ENCODE measurements around the gene MGAM2.

DNA sequence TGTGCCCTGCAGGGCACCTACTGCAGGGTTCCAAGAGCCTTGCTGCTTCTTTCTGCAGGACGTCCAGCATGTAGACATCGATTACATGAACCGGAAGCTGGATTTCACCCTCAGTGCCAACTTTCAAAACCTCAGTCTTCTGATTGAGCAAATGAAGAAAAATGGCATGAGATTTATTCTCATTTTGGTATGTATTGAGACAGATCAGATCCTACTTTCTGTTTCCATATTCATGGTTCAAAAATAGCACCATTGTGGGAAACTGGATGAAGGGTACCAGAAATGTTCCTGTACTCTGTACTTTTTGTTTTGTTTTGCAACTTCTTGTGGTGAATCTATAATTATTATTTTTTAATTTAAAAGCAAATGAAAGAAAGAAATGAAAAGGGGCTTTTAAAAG is 64.1 kb downstream of the MGAM2 start:
- TF ChIP-seq EZH2 (IDR thresholded peaks at IDR 0.05; ENCODE audit: low read depth, unreplicated experiment) = no peak
- TF ChIP-seq, protein P1, sequence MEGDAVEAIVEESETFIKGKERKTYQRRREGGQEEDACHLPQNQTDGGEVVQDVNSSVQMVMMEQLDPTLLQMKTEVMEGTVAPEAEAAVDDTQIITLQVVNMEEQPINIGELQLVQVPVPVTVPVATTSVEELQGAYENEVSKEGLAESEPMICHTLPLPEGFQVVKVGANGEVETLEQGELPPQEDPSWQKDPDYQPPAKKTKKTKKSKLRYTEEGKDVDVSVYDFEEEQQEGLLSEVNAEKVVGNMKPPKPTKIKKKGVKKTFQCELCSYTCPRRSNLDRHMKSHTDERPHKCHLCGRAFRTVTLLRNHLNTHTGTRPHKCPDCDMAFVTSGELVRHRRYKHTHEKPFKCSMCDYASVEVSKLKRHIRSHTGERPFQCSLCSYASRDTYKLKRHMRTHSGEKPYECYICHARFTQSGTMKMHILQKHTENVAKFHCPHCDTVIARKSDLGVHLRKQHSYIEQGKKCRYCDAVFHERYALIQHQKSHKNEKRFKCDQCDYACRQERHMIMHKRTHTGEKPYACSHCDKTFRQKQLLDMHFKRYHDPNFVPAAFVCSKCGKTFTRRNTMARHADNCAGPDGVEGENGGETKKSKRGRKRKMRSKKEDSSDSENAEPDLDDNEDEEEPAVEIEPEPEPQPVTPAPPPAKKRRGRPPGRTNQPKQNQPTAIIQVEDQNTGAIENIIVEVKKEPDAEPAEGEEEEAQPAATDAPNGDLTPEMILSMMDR (conservative IDR thresholded peaks at IDR 0.05; ENCODE audit: low read depth in 2 of 2) = no peak
